Peyer's patch (tissue), 4 donors: ENCODE measurements around the gene ARFGAP3. TPM values are rescaled to one million over a fixed set of nuclear protein-coding genes. Genes with fewer than 3 reads are reported as not detected.

ENCODE experiments used
- DNase-seq, 3 donors: peaks; one replicate each; pipeline ENCODE4 v3.0.0-alpha.2; 2017 to 2019
- H3K27ac ChIP-seq, 4 donors: fragments of 200-600 bp; sonication (generic); one replicate each; pipeline ENCODE4 v1.5.1; 2016 to 2019
- H3K27me3 ChIP-seq, 2 donors: fragments of 200-600 bp; sonication (generic); one replicate each; pipeline ENCODE4 v1.5.1; 2019
- H3K36me3 ChIP-seq, 3 donors: fragments of 200-600 bp; sonication (generic); one replicate each; pipeline ENCODE4 v1.5.1; 2016 to 2019
- H3K4me1 ChIP-seq, 4 donors: fragments of 200-600 bp; sonication (generic); one replicate each; pipeline ENCODE4 v1.5.1; 2016 to 2019
- H3K4me3 ChIP-seq, 4 donors: fragments of 200-600 bp; sonication (generic); 1 replicate in 3 of 4; 2 replicates in 1 of 4; pipeline ENCODE4 v1.5.1; 2016 to 2019; ENCODE audit warnings: mild to moderate bottlenecking in 1 of 4
- H3K9me3 ChIP-seq, 4 donors: fragments of 200-600 bp; sonication (generic); one replicate each; pipeline ENCODE4 v1.5.1; 2016 to 2019; ENCODE audit warnings: mild to moderate bottlenecking in 1 of 4
- POLR2A ChIP-seq, 2 donors: fragments of 450-650 bp; IDR thresholded peaks; one replicate each; pipeline ENCODE4 v1.5.1; 2017; ENCODE audit warnings: antibody characterized with exemption in 2 of 2, mild to moderate bottlenecking in 2 of 2, moderate library complexity in 2 of 2
- total RNA-seq, 4 donors: library from RNA; depleted of rRNA; stranded (reverse); fragments of >200 nt; gene quantifications; one replicate each; pipeline ENCODE4 v1.1.0, GENCODE V29; 2016
- TF ChIP-seq, protein P1 (sequence below), 6 experiments: fragments of 450-650 bp in 4 of 6; fragments of 200-600 bp in 2 of 6; sonication (generic) in 1 of 6; IDR thresholded peaks; one replicate each; pipeline ENCODE4 v1.5.1; 2017 to 2019; ENCODE audit warnings: antibody characterized with exemption in 6 of 6, mild to moderate bottlenecking in 3 of 6, moderate library complexity in 1 of 6

ARFGAP3 gene
- total RNA-seq, 4 donors from 2014 or later, result 31.4 to 87.0 (median 57.8) TPM

DNA sequence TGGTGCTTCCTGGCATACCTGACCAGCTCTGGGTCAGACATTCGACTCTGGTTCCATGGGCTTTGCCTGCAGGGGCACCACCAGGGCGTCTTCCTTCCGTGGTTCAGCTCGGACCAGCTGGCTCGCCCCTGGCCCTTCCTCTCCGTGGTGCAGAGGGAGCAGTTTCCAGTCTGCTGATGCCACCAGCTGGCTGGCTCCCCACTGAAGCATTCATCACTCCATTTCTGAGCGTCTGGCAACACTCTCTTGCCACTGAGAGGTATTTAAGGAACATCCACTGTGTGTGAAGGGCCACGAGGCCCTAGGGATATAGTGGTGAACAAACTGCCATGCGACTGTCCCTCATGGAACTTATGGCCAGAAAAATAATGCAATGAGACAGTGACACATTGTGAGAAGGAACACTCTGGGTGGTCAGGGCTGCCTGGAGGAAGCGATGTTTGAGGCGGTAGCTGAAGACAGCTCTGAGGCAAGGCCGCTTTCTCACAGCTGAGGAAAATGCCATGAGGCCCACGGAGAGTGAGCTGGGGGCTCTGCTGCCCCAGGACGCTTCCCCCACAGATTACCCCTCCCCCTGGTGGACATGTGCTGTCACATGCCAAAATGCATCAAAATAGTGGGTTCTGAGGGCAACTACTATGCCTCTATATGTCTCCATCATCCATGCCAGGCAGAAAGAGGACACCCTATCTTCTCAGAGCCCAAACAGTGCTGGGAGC, 44.9 kb upstream of the ARFGAP3 start:
- Histone ChIP-seq H3K4me3 (no peak overlapping the region), H3K27me3 (no peaks in the 10 kb centered on the region), H3K36me3 (peaks cover 0 to 16% (median 0%) of the 10 kb centered on the region in 3 donors), H3K4me1 (peaks cover 0 to 22% (median 0%) of the 10 kb centered on the region in 4 donors), H3K9me3 (no peaks in the 10 kb centered on the region), H3K27ac (peak overlapping the region in 1 of 4 donors; percentile 57)
- TF ChIP-seq, protein P1, sequence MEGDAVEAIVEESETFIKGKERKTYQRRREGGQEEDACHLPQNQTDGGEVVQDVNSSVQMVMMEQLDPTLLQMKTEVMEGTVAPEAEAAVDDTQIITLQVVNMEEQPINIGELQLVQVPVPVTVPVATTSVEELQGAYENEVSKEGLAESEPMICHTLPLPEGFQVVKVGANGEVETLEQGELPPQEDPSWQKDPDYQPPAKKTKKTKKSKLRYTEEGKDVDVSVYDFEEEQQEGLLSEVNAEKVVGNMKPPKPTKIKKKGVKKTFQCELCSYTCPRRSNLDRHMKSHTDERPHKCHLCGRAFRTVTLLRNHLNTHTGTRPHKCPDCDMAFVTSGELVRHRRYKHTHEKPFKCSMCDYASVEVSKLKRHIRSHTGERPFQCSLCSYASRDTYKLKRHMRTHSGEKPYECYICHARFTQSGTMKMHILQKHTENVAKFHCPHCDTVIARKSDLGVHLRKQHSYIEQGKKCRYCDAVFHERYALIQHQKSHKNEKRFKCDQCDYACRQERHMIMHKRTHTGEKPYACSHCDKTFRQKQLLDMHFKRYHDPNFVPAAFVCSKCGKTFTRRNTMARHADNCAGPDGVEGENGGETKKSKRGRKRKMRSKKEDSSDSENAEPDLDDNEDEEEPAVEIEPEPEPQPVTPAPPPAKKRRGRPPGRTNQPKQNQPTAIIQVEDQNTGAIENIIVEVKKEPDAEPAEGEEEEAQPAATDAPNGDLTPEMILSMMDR (IDR thresholded peaks at IDR 0.05), result peak in 1 of 6 experiments; percentile 11
- TF ChIP-seq POLR2A (IDR thresholded peaks at IDR 0.05), result no peak
- DNase-seq, result no peak

DNA sequence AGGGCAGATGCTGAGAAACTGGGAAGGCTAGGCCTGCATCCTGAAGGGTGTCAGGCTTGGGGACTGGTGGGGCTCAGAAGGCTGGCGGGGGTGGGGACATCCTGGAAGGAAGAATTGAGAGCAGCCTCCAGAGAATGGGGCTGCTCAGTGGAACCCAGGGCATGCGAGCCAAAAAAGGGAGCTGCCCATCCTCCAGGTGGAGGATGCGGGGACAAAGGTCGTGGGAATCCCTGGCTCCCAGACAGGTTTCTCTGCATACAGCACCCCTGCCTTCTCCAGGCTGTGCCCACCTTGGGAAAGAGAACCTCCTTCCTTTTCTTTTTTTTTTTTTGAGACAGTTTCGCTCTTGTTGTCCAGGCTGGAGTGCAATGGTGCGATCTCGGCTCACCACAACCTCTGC, 40.9 kb upstream of the ARFGAP3 start:
- no peak overlapping the region for H3K4me3 ChIP-seq
- no peak for TF ChIP-seq POLR2A (IDR thresholded peaks at IDR 0.05)
- TF ChIP-seq, protein P1 (IDR thresholded peaks at IDR 0.05), result no peak
- H3K4me1 ChIP-seq, result peaks cover 0 to 23% (median 0%) of the 10 kb centered on the region in 4 donors
- DNase-seq, result no peak
- H3K36me3 ChIP-seq, result peaks cover 0 to 21% (median 0%) of the 10 kb centered on the region in 3 donors
- H3K9me3 ChIP-seq, result no peaks in the 10 kb centered on the region
- H3K27me3 ChIP-seq, result no peaks in the 10 kb centered on the region
- H3K27ac ChIP-seq, result no peak overlapping the region

DNA sequence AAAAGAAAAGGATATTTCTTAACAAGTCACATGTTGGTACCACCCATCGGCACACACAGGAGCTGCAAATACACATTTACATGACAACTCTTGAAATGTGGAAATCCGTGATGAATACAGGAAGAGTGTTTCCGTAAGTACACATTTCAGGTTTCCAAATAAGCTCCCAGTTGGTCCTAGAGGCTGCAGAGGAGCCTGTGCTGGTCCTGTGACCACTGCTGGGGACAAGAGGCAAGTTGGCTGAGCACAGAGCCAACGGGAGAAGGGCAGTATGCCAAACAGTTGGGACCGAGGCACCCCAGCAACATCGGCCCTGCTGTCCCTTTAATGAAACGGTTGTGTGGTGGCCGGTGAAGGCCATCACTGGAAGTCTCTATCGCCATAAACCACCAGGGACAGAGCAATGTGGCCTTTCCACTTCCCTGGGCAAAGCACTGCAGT, 38.5 kb upstream of the ARFGAP3 start:
- no peaks in the 10 kb centered on the region for H3K9me3 ChIP-seq
- peaks cover 0 to 23% (median 0%) of the 10 kb centered on the region in 3 donors for H3K36me3 ChIP-seq
- peaks cover 0 to 23% (median 0%) of the 10 kb centered on the region in 4 donors for H3K4me1 ChIP-seq
- TF ChIP-seq POLR2A (IDR thresholded peaks at IDR 0.05), result no peak
- TF ChIP-seq, protein P1 (IDR thresholded peaks at IDR 0.05), result no peak
- peak overlapping the region in 1 of 4 donors; percentile 42 for H3K27ac ChIP-seq
- H3K4me3 ChIP-seq, result no peak overlapping the region
- no peaks in the 10 kb centered on the region for H3K27me3 ChIP-seq
- DNase-seq, result no peak

DNA sequence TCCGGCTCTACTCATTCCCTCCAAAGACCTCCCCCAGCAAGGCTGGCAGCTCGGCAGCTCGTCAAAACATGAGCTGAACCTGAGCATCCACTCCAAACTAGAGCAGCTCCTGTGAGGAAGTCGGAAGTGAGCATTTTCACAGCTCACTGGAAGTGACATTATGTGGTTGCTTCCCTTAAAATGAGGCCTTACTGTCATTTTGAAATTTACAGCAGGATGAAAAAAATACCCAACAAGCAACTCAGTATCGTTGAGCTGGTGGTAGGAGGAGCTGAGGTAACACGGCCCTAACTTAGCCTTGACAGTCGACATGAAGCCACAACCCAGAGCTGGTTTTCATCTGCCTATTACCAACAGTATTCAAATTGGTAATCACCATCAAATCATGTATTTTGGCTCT, 38.0 kb upstream of the ARFGAP3 start:
- no peaks in the 10 kb centered on the region for H3K27me3 ChIP-seq
- TF ChIP-seq, protein P1 (IDR thresholded peaks at IDR 0.05), result no peak
- no peak for TF ChIP-seq POLR2A (IDR thresholded peaks at IDR 0.05)
- H3K36me3 ChIP-seq, result peaks cover 0 to 28% (median 0%) of the 10 kb centered on the region in 3 donors
- DNase-seq, result no peak
- peaks cover 0 to 23% (median 0%) of the 10 kb centered on the region in 4 donors for H3K4me1 ChIP-seq
- peak overlapping the region in 2 of 4 donors; percentile 20 to 42 for H3K27ac ChIP-seq
- H3K4me3 ChIP-seq, result no peak overlapping the region
- no peaks in the 10 kb centered on the region for H3K9me3 ChIP-seq

DNA sequence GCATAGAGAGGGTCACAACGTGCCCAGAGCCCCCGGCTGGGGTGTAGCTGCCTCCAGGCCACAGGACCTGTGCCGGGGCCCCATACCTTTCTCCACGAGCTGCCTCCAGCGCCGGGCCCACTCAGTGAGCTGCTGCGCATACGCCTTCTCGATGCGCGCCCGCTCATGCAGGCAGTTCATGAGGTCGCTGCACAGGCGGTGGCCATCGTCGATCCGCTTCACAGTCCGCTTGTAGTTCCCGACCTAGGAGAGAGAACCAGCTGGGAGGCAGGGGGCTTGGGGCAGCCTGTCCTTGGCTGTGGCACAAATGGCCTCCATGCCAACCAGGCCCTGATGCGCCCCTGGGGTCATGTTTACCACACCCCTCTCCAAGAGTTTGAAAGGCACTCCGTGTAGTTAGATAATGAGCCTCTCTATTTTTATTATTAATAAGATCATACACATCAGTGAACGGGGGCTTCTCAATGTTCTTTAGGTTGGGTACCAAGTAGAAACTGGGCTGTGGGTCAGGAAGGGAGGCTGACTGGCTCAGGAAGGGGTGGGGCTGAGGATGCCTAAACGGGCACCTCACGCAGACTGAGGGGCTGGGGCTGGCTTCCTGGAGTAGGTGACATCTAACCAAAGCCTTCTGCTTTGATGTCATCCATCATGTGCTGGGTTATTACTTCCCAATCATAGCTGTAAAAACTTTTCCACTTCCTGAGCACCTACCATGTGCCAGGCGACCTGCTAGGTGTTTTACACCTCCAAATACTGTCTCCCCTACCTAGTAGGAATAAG, 36.5 kb upstream of the ARFGAP3 start:
- no peaks in the 10 kb centered on the region for H3K9me3 ChIP-seq
- peaks cover 0 to 34% (median 0%) of the 10 kb centered on the region in 3 donors for H3K36me3 ChIP-seq
- no peaks in the 10 kb centered on the region for H3K27me3 ChIP-seq
- TF ChIP-seq POLR2A (IDR thresholded peaks at IDR 0.05), result no peak
- H3K4me1 ChIP-seq, result peaks cover 0 to 25% (median 0%) of the 10 kb centered on the region in 4 donors
- H3K27ac ChIP-seq, result no peak overlapping the region
- no peak for DNase-seq
- H3K4me3 ChIP-seq, result no peak overlapping the region
